ENCODE results near the gene PSMG4. TPM values are rescaled to one million over a fixed set of nuclear protein-coding genes. Genes with fewer than 3 reads are reported as not detected.

Gene PSMG4
- total and polyA plus RNA-seq, 9 of the 15 experiments (the other 6 are each of a cell fraction or from before 2014, with no cell fraction given): 12.9 to 185 (median 52.0) TPM

DNA sequence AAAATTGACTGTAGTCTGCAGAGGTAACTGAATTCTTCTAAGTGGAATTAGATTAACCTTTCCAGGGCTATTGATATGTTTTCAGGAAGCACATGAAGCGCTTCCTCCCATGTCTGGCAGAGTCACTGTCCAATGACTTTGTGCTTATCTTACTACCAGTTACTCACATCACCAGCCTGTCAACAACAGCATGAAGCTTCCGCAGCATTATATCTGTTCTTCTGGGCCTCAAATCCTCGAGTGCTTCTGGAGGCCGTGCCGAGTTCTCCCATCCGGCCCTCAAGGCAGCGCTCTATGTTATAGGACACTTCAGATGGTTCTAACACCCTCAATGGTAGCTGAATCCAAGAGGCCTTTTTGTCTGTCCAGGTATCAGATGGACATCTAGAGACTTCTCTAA lies 33.2 kb downstream of the PSMG4 start (continued):
- no peak for TF ChIP-seq ERF (CRISPR knock-in tag; IDR thresholded peaks at IDR 0.05)
- no peak for TF ChIP-seq HLTF (IDR thresholded peaks at IDR 0.05)
- TF ChIP-seq TGIF2 (CRISPR knock-in tag; IDR thresholded peaks at IDR 0.05): no peak
- TF ChIP-seq STAG1 (CRISPR knock-in tag; IDR thresholded peaks at IDR 0.05; ENCODE audit: borderline replicate concordance): no peak
- TF ChIP-seq ZNF707 (CRISPR knock-in tag; conservative IDR thresholded peaks at IDR 0.05): no peak
- TF ChIP-seq ZNF445 (CRISPR knock-in tag; IDR thresholded peaks at IDR 0.05; ENCODE audit: low read depth): no peak
- no peak for TF ChIP-seq SREBF2 (CRISPR knock-in tag; IDR thresholded peaks at IDR 0.05)
- TF ChIP-seq RBM39 (optimal IDR thresholded peaks at IDR 0.05; ENCODE audit: low read depth, low read length): no peak
- TF ChIP-seq, protein P1, sequence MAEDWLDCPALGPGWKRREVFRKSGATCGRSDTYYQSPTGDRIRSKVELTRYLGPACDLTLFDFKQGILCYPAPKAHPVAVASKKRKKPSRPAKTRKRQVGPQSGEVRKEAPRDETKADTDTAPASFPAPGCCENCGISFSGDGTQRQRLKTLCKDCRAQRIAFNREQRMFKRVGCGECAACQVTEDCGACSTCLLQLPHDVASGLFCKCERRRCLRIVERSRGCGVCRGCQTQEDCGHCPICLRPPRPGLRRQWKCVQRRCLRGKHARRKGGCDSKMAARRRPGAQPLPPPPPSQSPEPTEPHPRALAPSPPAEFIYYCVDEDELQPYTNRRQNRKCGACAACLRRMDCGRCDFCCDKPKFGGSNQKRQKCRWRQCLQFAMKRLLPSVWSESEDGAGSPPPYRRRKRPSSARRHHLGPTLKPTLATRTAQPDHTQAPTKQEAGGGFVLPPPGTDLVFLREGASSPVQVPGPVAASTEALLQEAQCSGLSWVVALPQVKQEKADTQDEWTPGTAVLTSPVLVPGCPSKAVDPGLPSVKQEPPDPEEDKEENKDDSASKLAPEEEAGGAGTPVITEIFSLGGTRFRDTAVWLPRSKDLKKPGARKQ (CRISPR knock-in tag; IDR thresholded peaks at IDR 0.05): no peak
- TF ChIP-seq FOXP1 (CRISPR knock-in tag; IDR thresholded peaks at IDR 0.05): no peak
- TF ChIP-seq, protein P2, sequence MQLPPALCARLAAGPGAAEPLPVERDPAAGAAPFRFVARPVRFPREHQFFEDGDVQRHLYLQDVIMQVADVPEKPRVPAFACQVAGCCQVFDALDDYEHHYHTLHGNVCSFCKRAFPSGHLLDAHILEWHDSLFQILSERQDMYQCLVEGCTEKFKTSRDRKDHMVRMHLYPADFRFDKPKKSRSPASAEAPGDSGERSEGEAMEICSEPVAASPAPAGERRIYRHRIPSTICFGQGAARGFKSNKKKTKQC (CRISPR knock-in tag; IDR thresholded peaks at IDR 0.05): no peak
- TF ChIP-seq PHB (CRISPR knock-in tag; IDR thresholded peaks at IDR 0.05): no peak
- TF ChIP-seq BCL6 (CRISPR knock-in tag; IDR thresholded peaks at IDR 0.05): no peak
- no peak for TF ChIP-seq NEUROD1 (IDR thresholded peaks at IDR 0.05; ENCODE audit: borderline replicate concordance, low read depth, low read length, partially characterized antibody)
- TF ChIP-seq, protein P3, sequence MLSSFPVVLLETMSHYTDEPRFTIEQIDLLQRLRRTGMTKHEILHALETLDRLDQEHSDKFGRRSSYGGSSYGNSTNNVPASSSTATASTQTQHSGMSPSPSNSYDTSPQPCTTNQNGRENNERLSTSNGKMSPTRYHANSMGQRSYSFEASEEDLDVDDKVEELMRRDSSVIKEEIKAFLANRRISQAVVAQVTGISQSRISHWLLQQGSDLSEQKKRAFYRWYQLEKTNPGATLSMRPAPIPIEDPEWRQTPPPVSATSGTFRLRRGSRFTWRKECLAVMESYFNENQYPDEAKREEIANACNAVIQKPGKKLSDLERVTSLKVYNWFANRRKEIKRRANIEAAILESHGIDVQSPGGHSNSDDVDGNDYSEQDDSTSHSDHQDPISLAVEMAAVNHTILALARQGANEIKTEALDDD (IDR thresholded peaks at IDR 0.05): peak; percentile 92
- TF ChIP-seq, protein P4, sequence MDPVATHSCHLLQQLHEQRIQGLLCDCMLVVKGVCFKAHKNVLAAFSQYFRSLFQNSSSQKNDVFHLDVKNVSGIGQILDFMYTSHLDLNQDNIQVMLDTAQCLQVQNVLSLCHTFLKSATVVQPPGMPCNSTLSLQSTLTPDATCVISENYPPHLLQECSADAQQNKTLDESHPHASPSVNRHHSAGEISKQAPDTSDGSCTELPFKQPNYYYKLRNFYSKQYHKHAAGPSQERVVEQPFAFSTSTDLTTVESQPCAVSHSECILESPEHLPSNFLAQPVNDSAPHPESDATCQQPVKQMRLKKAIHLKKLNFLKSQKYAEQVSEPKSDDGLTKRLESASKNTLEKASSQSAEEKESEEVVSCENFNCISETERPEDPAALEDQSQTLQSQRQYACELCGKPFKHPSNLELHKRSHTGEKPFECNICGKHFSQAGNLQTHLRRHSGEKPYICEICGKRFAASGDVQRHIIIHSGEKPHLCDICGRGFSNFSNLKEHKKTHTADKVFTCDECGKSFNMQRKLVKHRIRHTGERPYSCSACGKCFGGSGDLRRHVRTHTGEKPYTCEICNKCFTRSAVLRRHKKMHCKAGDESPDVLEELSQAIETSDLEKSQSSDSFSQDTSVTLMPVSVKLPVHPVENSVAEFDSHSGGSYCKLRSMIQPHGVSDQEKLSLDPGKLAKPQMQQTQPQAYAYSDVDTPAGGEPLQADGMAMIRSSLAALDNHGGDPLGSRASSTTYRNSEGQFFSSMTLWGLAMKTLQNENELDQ (CRISPR knock-in tag; IDR thresholded peaks at IDR 0.05; ENCODE audit: borderline replicate concordance): no peak
- TF ChIP-seq ZNF274 (IDR thresholded peaks at IDR 0.05; ENCODE audit: borderline replicate concordance, low read depth, low read length): no peak
- TF ChIP-seq RFX7 (CRISPR knock-in tag; IDR thresholded peaks at IDR 0.05): no peak
- TF ChIP-seq ZNF174 (CRISPR knock-in tag; IDR thresholded peaks at IDR 0.05): no peak
- no peak for TF ChIP-seq HNRNPLL (IDR thresholded peaks at IDR 0.05; ENCODE audit: low read depth, low read length, poor library complexity, severe bottlenecking)
- no peak for TF ChIP-seq HCFC1 (IDR thresholded peaks at IDR 0.05; ENCODE audit: low read depth, low read length)
- TF ChIP-seq, protein P5, sequence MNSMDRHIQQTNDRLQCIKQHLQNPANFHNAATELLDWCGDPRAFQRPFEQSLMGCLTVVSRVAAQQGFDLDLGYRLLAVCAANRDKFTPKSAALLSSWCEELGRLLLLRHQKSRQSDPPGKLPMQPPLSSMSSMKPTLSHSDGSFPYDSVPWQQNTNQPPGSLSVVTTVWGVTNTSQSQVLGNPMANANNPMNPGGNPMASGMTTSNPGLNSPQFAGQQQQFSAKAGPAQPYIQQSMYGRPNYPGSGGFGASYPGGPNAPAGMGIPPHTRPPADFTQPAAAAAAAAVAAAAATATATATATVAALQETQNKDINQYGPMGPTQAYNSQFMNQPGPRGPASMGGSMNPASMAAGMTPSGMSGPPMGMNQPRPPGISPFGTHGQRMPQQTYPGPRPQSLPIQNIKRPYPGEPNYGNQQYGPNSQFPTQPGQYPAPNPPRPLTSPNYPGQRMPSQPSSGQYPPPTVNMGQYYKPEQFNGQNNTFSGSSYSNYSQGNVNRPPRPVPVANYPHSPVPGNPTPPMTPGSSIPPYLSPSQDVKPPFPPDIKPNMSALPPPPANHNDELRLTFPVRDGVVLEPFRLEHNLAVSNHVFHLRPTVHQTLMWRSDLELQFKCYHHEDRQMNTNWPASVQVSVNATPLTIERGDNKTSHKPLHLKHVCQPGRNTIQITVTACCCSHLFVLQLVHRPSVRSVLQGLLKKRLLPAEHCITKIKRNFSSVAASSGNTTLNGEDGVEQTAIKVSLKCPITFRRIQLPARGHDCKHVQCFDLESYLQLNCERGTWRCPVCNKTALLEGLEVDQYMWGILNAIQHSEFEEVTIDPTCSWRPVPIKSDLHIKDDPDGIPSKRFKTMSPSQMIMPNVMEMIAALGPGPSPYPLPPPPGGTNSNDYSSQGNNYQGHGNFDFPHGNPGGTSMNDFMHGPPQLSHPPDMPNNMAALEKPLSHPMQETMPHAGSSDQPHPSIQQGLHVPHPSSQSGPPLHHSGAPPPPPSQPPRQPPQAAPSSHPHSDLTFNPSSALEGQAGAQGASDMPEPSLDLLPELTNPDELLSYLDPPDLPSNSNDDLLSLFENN (IDR thresholded peaks at IDR 0.05; ENCODE audit: low read depth in 2 of 2, low read length in 2 of 2): no peak
